ENCODE measurements around the gene SNX8.

Gene SNX8

DNA sequence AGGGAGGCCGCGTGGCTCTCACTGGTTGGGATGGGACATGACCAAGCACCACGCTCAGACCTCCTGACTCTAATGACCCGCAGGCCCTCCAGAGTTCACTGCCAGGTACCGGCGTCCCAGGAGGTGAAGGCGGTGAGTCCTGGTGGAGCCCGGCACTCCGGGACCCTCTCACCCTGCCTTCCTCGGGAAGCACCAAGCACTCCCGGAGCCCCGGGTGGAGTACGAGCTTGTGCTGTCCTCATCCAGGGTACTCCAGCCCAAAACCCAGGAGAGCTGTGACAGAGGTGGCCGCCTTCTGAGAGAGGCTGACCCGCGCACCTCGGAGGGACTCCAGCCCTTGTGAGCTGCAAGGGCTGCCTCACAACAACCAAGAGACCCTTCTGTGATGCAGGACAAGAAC is 90.9 kb downstream of the SNX8 start:
- no peak for DNase-seq (ENCODE audit: low read depth in 3 of 3)

DNA sequence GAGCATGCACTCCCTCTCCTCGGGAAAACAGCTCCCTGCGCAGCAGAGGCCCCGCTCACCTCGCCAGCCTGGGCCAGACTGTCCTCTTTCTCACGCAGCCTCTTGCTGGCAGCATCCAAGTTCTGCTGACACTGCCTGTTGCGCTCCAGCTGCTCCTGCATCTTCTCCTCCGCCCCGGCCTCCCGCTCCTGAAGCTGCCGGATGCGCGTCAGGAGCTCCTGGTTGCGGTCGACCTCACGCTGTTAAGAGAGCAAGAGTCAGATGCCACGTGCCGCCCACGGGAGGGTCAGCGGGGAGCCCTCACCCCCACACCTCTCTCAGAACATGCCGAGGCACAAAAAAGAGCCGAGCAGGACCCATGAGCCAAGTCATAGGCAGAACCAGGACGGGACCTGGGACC is 91.7 kb downstream of the SNX8 start:
- no peak for DNase-seq (ENCODE audit: low read depth in 3 of 3)

DNA sequence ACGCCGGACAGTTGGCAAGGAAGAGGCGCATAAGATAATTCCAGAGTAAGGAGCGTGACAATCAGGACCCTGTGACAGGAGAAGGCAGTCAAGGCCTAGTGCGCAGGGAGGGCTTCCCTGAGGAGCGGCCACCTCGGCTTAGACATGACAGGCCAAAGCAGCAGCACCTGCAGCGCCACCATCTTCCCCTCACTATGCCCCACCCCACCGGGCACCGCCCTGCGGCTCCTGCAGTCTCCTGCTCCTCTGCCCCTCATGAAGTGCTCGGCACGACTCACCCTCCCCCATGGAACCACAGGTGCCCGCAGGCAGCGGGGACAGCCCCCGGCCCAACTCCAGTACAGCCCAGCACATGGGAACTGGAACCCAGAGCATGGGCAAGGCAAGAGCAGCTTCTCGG is 93.3 kb downstream of the SNX8 start:
- DNase-seq (ENCODE audit: low read depth in 3 of 3) = no peak

- no peak for DNase-seq (ENCODE audit: low read depth in 3 of 3)
These were observed 93.7 kb downstream of the SNX8 start for GRCh38 chr7:2220506-2220905.

DNA sequence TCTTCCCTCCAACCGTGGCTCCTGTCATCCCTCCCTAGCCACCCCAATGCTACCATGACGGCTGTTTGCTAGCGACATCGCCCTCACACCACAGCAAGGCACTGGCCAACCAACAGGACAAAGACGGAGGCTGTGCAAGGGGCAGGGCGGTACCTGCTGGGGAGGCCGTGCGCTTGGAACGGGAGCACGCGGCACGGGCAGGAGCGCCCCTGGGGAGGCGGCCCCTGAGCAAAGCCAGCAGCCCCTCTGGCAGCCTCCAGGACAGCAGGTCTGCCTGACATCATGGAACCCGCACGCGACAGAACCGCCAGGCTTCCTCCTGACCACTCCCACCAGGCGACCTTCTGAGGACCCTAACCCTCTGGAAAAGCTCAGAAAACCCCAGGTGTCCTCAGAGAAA is 94.2 kb downstream of the SNX8 start:
- no peak for DNase-seq (ENCODE audit: low read depth in 3 of 3)

DNA sequence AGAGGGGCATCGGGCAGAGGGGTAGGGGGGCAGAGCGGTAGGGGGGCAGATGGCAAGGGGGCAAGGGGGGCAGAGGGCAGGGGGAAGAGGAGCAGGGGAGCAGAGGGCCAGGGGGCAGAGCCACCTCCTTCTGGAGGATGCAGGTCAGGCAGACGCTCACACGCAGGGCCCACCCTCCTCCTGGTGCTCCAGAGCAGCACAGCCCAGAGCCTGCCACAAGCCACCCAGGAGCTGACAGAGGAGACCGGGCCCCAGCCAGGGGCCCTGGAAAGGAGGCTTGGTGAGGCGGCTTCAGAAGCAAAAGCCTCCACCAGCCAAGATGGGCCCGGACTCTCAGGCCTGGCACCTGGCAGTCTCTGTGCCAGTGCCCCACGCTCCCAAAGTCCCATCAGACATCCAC is 94.6 kb downstream of the SNX8 start:
- DNase-seq (ENCODE audit: low read depth in 3 of 3) = no peak

DNA sequence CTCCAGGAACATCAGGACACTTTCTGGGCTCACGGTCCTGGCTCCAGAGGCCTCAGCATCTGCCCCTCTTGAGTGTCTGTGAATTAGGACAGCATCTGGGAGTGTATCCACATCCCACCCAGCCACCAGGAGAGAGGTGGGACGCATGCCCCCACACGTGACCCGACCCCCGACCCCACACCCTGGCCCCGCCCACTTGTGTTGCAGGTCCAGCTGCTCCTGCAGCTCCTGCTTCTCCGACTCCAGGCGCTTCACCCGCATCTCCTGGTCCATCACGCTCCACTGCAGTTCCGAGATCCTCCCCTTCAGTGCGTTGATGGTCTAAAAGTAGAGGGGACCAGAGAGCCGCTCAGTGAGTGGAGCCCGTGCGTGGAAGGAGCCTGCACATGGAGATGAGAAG is 95.1 kb downstream of the SNX8 start:
- DNase-seq (ENCODE audit: low read depth in 3 of 3) = no peak

DNA sequence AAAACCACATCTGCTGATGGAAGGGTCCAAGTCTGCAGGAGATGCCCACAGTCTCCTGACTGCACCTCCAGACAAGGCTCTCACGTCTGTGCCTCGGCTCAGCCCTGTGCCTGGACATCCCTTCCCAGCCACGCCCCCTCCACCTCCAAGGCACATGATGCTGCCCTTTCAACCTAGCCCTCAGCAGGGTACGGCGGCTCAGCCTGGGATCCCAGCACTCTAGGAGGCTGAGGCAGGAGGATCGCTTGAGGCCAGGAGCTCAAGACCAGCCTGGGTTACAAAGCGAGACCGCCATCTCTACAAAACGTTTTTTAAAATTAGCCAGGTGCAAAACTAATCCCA is 95.8 kb downstream of the SNX8 start:
- no peak for DNase-seq (ENCODE audit: low read depth in 3 of 3)

GRCh38 chr7:2217716-2218443 is 96.4 kb downstream of the SNX8 start:
- DNase-seq (ENCODE audit: low read depth in 3 of 3) = no peak

GRCh38 chr7:2217206-2217605 is 97.0 kb downstream of the SNX8 start:
- no peak for DNase-seq (ENCODE audit: low read depth in 3 of 3)

DNA sequence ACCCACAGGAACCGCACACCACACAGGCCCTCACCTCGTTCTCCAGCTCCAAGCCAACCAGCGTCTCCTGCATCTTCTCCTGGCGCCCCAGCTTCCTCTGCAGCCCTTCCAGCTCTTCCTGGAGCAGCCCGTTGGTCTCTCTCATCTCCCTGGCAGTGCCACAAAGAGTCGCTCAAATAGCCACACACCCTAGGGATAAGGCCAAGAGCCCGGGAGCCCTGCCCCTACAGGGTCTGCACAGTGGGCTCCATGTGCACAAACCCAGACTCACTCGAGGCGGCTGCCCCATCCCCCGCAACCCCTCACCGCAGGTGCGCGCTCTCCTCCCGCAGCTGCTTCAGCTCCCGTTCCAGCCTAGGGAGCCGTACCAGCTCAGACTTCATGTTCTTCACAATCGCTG is 98.4 kb downstream of the SNX8 start:
- DNase-seq (ENCODE audit: low read depth in 3 of 3) = no peak

GRCh38 chr7:2214636-2215035 is 99.6 kb downstream of the SNX8 start:
- DNase-seq (ENCODE audit: low read depth in 3 of 3) = no peak

- no peak for DNase-seq (ENCODE audit: low read depth in 3 of 3)
These were observed 100.6 kb downstream of the SNX8 start for GRCh38 chr7:2213551-2214215.

DNA sequence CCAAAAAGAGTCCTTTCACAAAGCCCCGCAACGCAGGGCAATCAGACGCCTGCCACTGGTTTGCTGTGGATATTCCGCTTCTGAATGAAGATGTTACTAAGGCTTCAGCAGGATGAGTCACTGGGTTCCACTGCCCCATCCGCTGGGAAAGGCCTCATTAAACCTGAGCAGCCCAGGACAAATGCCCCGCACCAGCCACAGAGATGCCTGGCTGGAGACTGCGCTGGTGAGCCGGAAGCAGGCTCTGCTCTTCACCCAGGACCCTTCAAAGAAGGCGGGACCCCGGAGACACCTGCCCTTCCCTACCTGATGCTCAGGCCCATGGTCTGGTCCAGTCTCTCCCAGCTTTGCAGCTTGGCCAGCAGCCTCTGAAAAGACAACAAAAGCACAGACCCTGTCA is 101.3 kb downstream of the SNX8 start:
- no peak for DNase-seq (ENCODE audit: low read depth in 3 of 3)

- no peak for DNase-seq (ENCODE audit: low read depth in 3 of 3)
These were observed 102.3 kb downstream of the SNX8 start for GRCh38 chr7:2211926-2212325.

DNA sequence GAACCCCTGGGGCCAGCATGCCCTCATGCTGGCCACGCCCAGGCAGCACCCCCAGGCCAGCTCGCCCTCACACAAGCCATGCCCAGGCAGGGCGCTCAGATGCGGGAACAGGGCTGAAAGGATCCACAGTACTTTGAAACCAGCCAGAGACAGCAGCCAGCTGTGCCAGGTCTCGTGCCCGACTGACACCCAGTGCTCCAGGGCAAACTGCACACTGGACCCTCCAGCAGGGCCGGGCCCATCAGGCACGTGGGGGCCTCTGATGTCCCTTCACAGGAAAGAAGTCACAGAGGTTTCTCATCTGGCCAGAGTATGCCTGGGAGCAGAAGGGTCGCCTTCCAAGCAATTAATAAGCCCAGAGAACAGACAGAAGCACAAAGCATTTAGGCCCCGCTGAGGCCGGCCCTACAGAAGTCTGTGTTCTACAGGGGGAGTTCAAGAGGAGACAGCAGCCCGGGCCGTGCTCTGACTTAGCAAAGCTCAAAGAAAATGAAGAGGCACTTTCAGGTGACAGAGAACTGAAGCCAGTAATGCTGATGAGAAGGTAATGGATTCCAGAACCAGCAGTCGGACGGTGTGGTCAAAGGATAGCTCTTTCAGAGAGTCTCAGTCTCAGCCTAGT is 102.9 kb downstream of the SNX8 start:
- no peak for DNase-seq (ENCODE audit: low read depth in 3 of 3)

DNA sequence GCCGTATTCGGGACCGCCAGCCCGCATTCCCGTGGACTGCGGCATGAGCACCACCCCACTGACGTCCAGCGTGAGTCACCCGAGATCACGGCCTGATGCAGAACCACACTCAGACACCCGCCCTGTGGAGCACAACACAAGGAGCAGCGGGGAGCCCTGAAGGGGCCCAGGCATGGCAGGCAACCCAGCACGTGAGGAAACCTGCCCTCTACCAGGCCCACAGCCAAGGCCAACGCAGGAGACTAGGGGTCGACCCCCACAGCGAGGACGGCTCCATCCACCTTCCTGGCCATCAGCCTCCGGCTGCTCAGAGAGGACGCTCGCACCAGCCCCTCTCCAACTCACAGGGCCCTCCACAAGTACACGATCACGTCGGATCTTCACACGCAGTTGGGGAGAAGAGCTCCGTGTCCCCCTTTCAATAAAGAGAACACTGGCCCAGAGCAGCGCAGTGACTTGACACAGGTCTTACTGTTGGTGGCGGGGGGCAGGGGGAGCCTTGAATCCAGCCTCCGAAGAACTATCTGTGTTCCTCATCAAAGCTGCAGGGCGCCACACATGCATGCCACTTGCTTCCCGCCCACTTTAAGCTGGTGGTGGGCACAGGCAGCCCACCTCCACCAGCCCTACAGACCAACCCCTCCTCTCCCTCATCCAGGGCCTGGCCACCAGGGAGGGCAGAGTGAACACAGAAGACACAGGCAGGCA is 103.5 kb downstream of the SNX8 start:
- DNase-seq (ENCODE audit: low read depth in 3 of 3) = no peak

GRCh38 chr7:2209961-2210323 is 104.3 kb downstream of the SNX8 start:
- DNase-seq (ENCODE audit: low read depth in 3 of 3) = no peak

DNA sequence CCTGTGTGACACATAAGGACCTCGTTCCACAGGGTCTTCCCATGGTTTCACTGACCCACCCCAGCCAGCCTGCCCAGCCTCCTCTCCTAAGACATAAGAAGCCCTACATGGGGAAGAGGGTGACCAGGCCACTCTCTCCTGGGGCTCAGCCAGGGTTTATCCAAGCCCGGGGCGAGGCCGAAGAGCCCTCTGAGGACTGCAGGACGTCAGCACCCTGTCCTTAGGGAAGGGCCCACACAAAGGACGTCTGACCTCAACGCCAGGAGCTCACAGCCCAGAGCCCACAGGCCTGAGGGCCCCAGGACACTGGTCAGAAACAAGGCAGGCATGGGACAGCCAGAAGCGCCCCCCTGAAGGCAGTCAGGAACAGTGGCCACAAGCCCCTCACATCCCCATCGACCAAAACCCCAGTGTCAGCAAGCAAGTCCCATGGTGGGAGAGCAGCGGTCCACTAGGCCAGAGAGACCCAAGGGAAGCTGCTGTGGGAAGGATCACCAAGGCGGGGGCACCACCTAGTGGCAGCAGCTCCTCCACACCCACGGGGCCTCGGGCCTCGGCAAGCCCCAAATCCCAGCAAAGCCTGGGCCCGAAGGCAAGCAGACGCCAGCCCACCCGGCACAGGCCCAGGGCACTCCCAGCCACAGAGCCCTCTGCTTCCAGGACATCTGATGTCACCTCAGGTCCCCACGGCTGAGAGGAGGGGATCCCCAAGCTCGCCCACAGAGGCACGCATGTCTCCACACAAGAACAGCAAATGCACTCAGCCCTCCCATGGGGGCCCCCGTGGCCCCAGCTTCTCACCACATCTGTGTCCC is 104.9 kb downstream of the SNX8 start:
- DNase-seq (ENCODE audit: low read depth in 3 of 3) = peak in 1 of 3 experiments; percentile 14

- no peak for DNase-seq (ENCODE audit: low read depth in 3 of 3)
These were observed 105.5 kb downstream of the SNX8 start for GRCh38 chr7:2208712-2209111.

GRCh38 chr7:2205036-2205780 is 109.0 kb downstream of the SNX8 start:
- DNase-seq (ENCODE audit: low read depth in 3 of 3) = no peak
